Measurements from ENCODE around the gene FHOD3. TPM values are rescaled to one million over a fixed set of nuclear protein-coding genes. Genes with fewer than 3 reads are reported as not detected.

The FHOD3 gene
- total RNA-seq, 1 experiment from 2014 or later, result 18.1 TPM

- H3K4me2 ChIP-seq (ENCODE audit: low read length), result no peak overlapping the region
- ATAC-seq, result no peak
- no peak overlapping the region for H3K9ac ChIP-seq (ENCODE audit: low read length)
- intact Hi-C loops (cut with micrococcal nuclease), result no loop called here
- BruUV-seq (replicated peaks), result no TSS peak
- ChIA-PET CTCF (no interaction called here), POLR2A (ENCODE audit: unreplicated experiment) (no interaction called here)
- H2AFZ ChIP-seq (ENCODE audit: low read length), result no peak overlapping the region
- H3K79me2 ChIP-seq (ENCODE audit: low read length), result no peaks in the 10 kb centered on the region
- no peaks in the 10 kb centered on the region for H3K9me2 ChIP-seq (replicated peaks; ENCODE audit: low read length)
- TF ChIP-seq CTCF (conservative IDR thresholded peaks at IDR 0.05; ENCODE audit: low read depth, low read length), result no peak
- TF ChIP-seq EZH2phosphoT487 (IDR thresholded peaks at IDR 0.05; ENCODE audit: borderline replicate concordance, low read length), result no peak
- no peak for TF ChIP-seq EZH2 (IDR thresholded peaks at IDR 0.05; ENCODE audit: low read length, unreplicated experiment)
- H3K4me3 ChIP-seq (ENCODE audit: low read length), result no peak overlapping the region
- H3K4me1 ChIP-seq (ENCODE audit: insufficient read depth, low read length), result peaks cover 25% of the 10 kb centered on the region
- no peak overlapping the region for H3K27ac ChIP-seq (ENCODE audit: low read length)
- DNase-seq, result no peak
- no peaks in the 10 kb centered on the region for H4K20me1 ChIP-seq (ENCODE audit: low read length)
- H3K36me3 ChIP-seq (ENCODE audit: low read depth, low read length), result no peaks in the 10 kb centered on the region
- no peaks in the 10 kb centered on the region for H3F3A ChIP-seq (ENCODE audit: low read length, unreplicated experiment)
- no peaks in the 10 kb centered on the region for H3K27me3 ChIP-seq (ENCODE audit: low read length)
- no peaks in the 10 kb centered on the region for H3K9me3 ChIP-seq (ENCODE audit: low read length)
These were observed 232.2 kb downstream of the FHOD3 start for GRCh38 chr18:36529747-36530146.

GRCh38 chr18:36530676-36531405, 233.3 kb downstream of the FHOD3 start:
- Histone ChIP-seq H3K9me3 (ENCODE audit: low read length) (no peaks in the 10 kb centered on the region), H3K36me3 (ENCODE audit: low read depth, low read length) (no peaks in the 10 kb centered on the region), H4K20me1 (ENCODE audit: low read length) (no peaks in the 10 kb centered on the region), H3K4me1 (ENCODE audit: insufficient read depth, low read length) (peaks cover 20% of the 10 kb centered on the region), H3K79me2 (ENCODE audit: low read length) (no peaks in the 10 kb centered on the region), H3K4me2 (ENCODE audit: low read length) (no peak overlapping the region), H3K9me2 (replicated peaks; ENCODE audit: low read length) (no peaks in the 10 kb centered on the region), H3F3A (ENCODE audit: low read length, unreplicated experiment) (no peaks in the 10 kb centered on the region), H3K27ac (ENCODE audit: low read length) (no peak overlapping the region), H3K4me3 (ENCODE audit: low read length) (no peak overlapping the region), H2AFZ (ENCODE audit: low read length) (no peak overlapping the region), H3K27me3 (ENCODE audit: low read length) (no peaks in the 10 kb centered on the region), H3K9ac (ENCODE audit: low read length) (no peak overlapping the region)
- no peak for TF ChIP-seq EZH2phosphoT487 (IDR thresholded peaks at IDR 0.05; ENCODE audit: borderline replicate concordance, low read length)
- no peak for TF ChIP-seq CTCF (conservative IDR thresholded peaks at IDR 0.05; ENCODE audit: low read depth, low read length)
- TF ChIP-seq EZH2 (IDR thresholded peaks at IDR 0.05; ENCODE audit: low read length, unreplicated experiment), result no peak
- POLR2A ChIA-PET (ENCODE audit: unreplicated experiment), result no interaction called here
- intact Hi-C loops (cut with micrococcal nuclease), result no loop called here
- BruUV-seq (replicated peaks), result no TSS peak
- CTCF ChIA-PET, result no interaction called here
- no peak for DNase-seq
- no peak for ATAC-seq

- no TSS peak for BruUV-seq (replicated peaks)
- Histone ChIP-seq H3K9me2 (replicated peaks; ENCODE audit: low read length) (no peaks in the 10 kb centered on the region), H3K36me3 (ENCODE audit: low read depth, low read length) (no peaks in the 10 kb centered on the region), H3K27me3 (ENCODE audit: low read length) (no peaks in the 10 kb centered on the region), H3K27ac (ENCODE audit: low read length) (no peak overlapping the region), H3K9me3 (ENCODE audit: low read length) (no peaks in the 10 kb centered on the region), H3K9ac (ENCODE audit: low read length) (no peak overlapping the region), H4K20me1 (ENCODE audit: low read length) (no peaks in the 10 kb centered on the region), H3K4me2 (ENCODE audit: low read length) (no peak overlapping the region), H3K4me3 (ENCODE audit: low read length) (no peak overlapping the region), H3K79me2 (ENCODE audit: low read length) (no peaks in the 10 kb centered on the region), H3K4me1 (ENCODE audit: insufficient read depth, low read length) (peaks cover 15% of the 10 kb centered on the region), H2AFZ (ENCODE audit: low read length) (no peak overlapping the region), H3F3A (ENCODE audit: low read length, unreplicated experiment) (no peaks in the 10 kb centered on the region)
- TF ChIP-seq EZH2 (IDR thresholded peaks at IDR 0.05; ENCODE audit: low read length, unreplicated experiment), result no peak
- ChIA-PET CTCF (no interaction called here), POLR2A (ENCODE audit: unreplicated experiment) (no interaction called here)
- intact Hi-C loops (cut with micrococcal nuclease), result no loop called here
- DNase-seq (no peak), ATAC-seq (no peak)
These were observed 234.1 kb downstream of the FHOD3 start for GRCh38 chr18:36531636-36532035.
